ENCODE results near the gene BEX1.

DNA sequence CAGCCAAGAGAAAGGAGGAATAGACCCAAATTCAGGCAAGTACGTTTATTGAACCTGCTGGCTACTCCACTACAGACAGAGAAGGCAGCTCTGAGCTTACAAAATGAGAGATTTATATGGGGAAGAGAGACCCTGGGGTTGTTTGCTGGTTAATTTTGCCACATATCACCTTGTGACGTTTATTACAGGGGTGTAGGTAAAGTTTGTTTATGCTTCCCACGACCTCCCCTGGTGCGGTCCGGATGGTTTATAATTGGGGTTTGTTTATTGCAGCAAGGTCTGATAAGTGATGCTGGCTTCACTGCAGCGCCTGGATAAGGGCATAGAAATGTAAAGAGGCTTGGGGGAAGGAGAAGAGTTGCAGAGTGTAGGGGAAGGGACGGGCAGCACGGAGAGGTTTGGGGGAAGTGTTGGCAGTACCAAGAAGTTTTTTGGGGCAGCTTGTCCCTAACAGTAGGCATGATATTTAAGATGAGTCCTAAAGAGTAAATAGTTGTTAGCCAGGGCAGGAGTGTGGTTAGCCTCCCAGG lies 12.6 kb downstream of the BEX1 start:
- TF ChIP-seq, protein P1, sequence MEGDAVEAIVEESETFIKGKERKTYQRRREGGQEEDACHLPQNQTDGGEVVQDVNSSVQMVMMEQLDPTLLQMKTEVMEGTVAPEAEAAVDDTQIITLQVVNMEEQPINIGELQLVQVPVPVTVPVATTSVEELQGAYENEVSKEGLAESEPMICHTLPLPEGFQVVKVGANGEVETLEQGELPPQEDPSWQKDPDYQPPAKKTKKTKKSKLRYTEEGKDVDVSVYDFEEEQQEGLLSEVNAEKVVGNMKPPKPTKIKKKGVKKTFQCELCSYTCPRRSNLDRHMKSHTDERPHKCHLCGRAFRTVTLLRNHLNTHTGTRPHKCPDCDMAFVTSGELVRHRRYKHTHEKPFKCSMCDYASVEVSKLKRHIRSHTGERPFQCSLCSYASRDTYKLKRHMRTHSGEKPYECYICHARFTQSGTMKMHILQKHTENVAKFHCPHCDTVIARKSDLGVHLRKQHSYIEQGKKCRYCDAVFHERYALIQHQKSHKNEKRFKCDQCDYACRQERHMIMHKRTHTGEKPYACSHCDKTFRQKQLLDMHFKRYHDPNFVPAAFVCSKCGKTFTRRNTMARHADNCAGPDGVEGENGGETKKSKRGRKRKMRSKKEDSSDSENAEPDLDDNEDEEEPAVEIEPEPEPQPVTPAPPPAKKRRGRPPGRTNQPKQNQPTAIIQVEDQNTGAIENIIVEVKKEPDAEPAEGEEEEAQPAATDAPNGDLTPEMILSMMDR (IDR thresholded peaks at IDR 0.05), result no peak
- no peak for TF ChIP-seq POLR2A (IDR thresholded peaks at IDR 0.05)

All from stomach (tissue), 4 donors.